A673 (cell line): ENCODE results near the gene USP32. TPM values are rescaled to one million over a fixed set of nuclear protein-coding genes. Genes with fewer than 3 reads are reported as not detected.

Experiments
- BruUV-seq: library from RNA; stranded (reverse); fragments of 400-500 nt; replicated peaks from 2 replicates; lab custom pipeline; 2021; lab: Mats Ljungman, UMichigan
- CTCF ChIA-PET: fragments of 300-600 bp; sonication (Branson Sonifier 250); formaldehyde crosslinking; loops from one replicate; lab custom pipeline; 2022; ENCODE audit warnings: antibody characterized with exemption; lab: Charles Lee
- POLR2A ChIA-PET: fragments of 300-600 bp; sonication (Branson Sonifier 250); formaldehyde crosslinking; loops from one replicate; lab custom pipeline; 2022; ENCODE audit warnings: antibody characterized with exemption; ENCODE audit not compliant: low non-redundant PET; lab: Charles Lee
- DNase-seq: peaks from one replicate; pipeline ENCODE4 v3.0.0-alpha.2; 2015; ENCODE audit warnings: low spot score
- H3K27ac ChIP-seq: fragments of 200-600 bp; sonication (generic); 2 replicates; pipeline ENCODE4 v1.5.1; 2016; ENCODE audit warnings: mixed run types, low read depth, mild to moderate bottlenecking, mixed read lengths, antibody characterized with exemption, low read length; ENCODE audit not compliant: poor library complexity, severe bottlenecking
- H3K27me3 ChIP-seq: fragments of 200-600 bp; sonication (generic); replicated peaks from 2 replicates; pipeline ENCODE4 v1.6.1; 2017; ENCODE audit warnings: mixed run types, low read depth, mild to moderate bottlenecking, mixed read lengths, antibody characterized with exemption, low read length; ENCODE audit not compliant: insufficient read depth, poor library complexity
- H3K36me3 ChIP-seq: fragments of 200-600 bp; sonication (generic); 2 replicates; pipeline ENCODE4 v1.6.1; 2016; ENCODE audit warnings: mixed run types, mild to moderate bottlenecking, mixed read lengths, antibody characterized with exemption, low read length; ENCODE audit not compliant: insufficient read depth, poor library complexity, severe bottlenecking
- H3K4me1 ChIP-seq: fragments of 200-600 bp; sonication (generic); 2 replicates; pipeline ENCODE4 v1.6.1; 2017; ENCODE audit warnings: mixed run types, mild to moderate bottlenecking, mixed read lengths, antibody characterized with exemption, low read length; ENCODE audit not compliant: insufficient read depth, poor library complexity, severe bottlenecking
- H3K4me3 ChIP-seq: fragments of 200-600 bp; sonication (generic); 2 replicates; pipeline ENCODE4 v1.5.1; 2016; ENCODE audit warnings: low read depth, mixed run types, mild to moderate bottlenecking, mixed read lengths, low read length; ENCODE audit not compliant: poor library complexity, severe bottlenecking
- H3K9me3 ChIP-seq: fragments of 200-600 bp; sonication (generic); 2 replicates; pipeline ENCODE4 v1.6.1; 2016; ENCODE audit warnings: mixed run types, low read depth, mild to moderate bottlenecking, mixed read lengths, antibody characterized with exemption, low read length; ENCODE audit not compliant: poor library complexity, severe bottlenecking
- EZH2 ChIP-seq: fragments of 200-600 bp; sonication (generic); IDR thresholded peaks from 2 replicates; pipeline ENCODE4 v1.6.1; 2017; ENCODE audit warnings: borderline replicate concordance, low read depth, mild to moderate bottlenecking, mixed read lengths, antibody characterized with exemption, low read length; ENCODE audit not compliant: poor library complexity, severe bottlenecking
- intact Hi-C: fragments of 100-400 bp; cut with micrococcal nuclease; formaldehyde crosslinking; loops from one replicate; pipeline ENCODE4 v1.10.0; 2022; ENCODE audit not compliant: unreplicated experiment
- total RNA-seq: library from RNA; stranded (reverse); gene quantifications from 2 replicates; pipeline ENCODE4 v1.2.3, GENCODE V29; 2021
- TF ChIP-seq, protein P1 (sequence below): fragments of 300-800, 200-600 bp; sonication (generic); conservative IDR thresholded peaks from 2 replicates; pipeline ENCODE4 v1.5.1; 2017; ENCODE audit warnings: low read depth, mild to moderate bottlenecking, antibody characterized with exemption, low read length, moderate library complexity, mixed read lengths

Gene USP32
- total RNA-seq, 1 experiment from 2014 or later: 54.8 TPM

DNA sequence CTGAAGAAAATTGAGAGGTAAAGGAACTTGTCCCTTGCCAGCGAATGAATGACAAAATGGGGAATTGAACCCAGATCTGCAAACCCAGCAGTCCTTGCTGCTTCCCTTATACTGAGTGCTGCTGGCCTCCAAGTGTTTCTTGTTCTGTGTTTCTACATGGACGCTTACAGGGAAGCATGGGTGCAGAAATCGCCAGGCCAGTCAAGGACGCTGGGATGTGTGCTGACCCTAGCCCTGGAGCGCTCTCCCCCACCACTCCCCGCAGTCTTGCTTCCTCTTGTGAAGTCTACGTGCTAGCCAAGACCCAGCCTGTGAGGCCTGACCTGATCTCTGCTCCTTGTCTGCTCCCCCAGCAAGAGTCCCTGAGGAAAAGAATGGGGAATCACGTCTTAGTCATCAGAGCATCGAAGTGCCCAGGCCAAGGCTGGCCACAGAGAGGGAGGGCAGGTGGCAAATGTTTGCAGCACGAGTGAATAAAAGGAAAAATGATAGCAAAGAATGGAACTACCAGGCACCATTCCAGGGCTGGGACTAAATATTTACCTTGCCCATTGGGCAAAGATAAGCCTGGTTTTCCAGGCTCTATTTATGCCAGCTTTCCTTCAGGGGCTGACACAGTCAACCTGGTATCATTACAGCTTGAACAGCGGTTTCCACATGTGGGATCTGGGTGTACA, 224.7 kb downstream of the USP32 start:
- DNase-seq: no peak
- Histone ChIP-seq H3K27me3 (no peaks in the 10 kb centered on the region), H3K9me3 (no peaks in the 10 kb centered on the region), H3K36me3 (no peaks in the 10 kb centered on the region), H3K4me1 (no peaks in the 10 kb centered on the region), H3K27ac (no peak overlapping the region), H3K4me3 (no peak overlapping the region)
- BruUV-seq: no TSS peak
- POLR2A ChIA-PET: no interaction called here
- CTCF ChIA-PET: no interaction called here
- no peak for TF ChIP-seq EZH2
- TF ChIP-seq, protein P1, sequence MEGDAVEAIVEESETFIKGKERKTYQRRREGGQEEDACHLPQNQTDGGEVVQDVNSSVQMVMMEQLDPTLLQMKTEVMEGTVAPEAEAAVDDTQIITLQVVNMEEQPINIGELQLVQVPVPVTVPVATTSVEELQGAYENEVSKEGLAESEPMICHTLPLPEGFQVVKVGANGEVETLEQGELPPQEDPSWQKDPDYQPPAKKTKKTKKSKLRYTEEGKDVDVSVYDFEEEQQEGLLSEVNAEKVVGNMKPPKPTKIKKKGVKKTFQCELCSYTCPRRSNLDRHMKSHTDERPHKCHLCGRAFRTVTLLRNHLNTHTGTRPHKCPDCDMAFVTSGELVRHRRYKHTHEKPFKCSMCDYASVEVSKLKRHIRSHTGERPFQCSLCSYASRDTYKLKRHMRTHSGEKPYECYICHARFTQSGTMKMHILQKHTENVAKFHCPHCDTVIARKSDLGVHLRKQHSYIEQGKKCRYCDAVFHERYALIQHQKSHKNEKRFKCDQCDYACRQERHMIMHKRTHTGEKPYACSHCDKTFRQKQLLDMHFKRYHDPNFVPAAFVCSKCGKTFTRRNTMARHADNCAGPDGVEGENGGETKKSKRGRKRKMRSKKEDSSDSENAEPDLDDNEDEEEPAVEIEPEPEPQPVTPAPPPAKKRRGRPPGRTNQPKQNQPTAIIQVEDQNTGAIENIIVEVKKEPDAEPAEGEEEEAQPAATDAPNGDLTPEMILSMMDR: no peak
- intact Hi-C loops: no loop called here

DNA sequence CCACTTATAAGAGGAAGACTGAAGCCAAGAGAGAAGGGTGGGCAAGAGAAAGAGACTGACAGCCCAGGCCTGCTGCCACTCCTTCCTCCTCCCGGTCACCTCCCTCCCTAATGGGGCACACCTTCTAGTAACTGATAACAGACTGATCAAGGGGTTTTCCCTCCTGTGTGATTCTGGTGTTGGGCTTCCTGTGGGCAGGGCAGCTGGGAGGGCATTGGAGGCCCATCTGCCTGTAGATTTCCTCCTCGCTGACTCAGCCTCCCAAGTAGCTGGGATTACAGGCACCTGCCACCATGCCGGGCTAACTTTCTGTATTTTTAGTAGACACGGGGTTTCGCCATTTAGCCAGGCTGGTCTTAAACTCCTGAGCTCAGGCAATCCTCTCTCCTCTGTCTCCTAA, 226.0 kb downstream of the USP32 start:
- Histone ChIP-seq H3K27ac (no peak overlapping the region), H3K4me1 (no peaks in the 10 kb centered on the region), H3K4me3 (no peak overlapping the region), H3K9me3 (no peaks in the 10 kb centered on the region), H3K36me3 (no peaks in the 10 kb centered on the region), H3K27me3 (no peaks in the 10 kb centered on the region)
- intact Hi-C loops: no loop called here
- ChIA-PET POLR2A (no interaction called here), CTCF (no interaction called here)
- BruUV-seq: no TSS peak
- DNase-seq: no peak
- TF ChIP-seq, protein P1: no peak
- TF ChIP-seq EZH2: no peak

GRCh38 chr17:60165223-60165622, 226.7 kb downstream of the USP32 start:
- BruUV-seq: no TSS peak
- no peaks in the 10 kb centered on the region for H3K4me1 ChIP-seq

More at GRCh38 chr17:60165223-60165622, 226.7 kb downstream of the USP32 start:
- ChIA-PET POLR2A (no interaction called here), CTCF (no interaction called here)
- Histone ChIP-seq H3K27me3 (no peaks in the 10 kb centered on the region), H3K27ac (no peak overlapping the region), H3K4me3 (no peak overlapping the region), H3K36me3 (no peaks in the 10 kb centered on the region), H3K9me3 (no peaks in the 10 kb centered on the region)
- intact Hi-C loops: no loop called here
- TF ChIP-seq, protein P1: no peak
- TF ChIP-seq EZH2: no peak
- no peak for DNase-seq
